Measurements from ENCODE around the gene MAS1.

GRCh38 chr6:159908979-159909378, 18.2 kb downstream of the MAS1 start:
- TF ChIP-seq GATA1 (IDR thresholded peaks at IDR 0.05; ENCODE audit: low read depth, low read length), result no peak
- no peak for TF ChIP-seq POLR2A (IDR thresholded peaks at IDR 0.05; ENCODE audit: low read length)

Measured in erythroblast (primary cell).